ENCODE results near the gene TUBB3.
"Not testable (repeated sequence)": the region's sequence is repeated elsewhere in the genome, so short reads cannot be mapped to it uniquely, and the experiment has no call there.

The TUBB3 gene

DNA sequence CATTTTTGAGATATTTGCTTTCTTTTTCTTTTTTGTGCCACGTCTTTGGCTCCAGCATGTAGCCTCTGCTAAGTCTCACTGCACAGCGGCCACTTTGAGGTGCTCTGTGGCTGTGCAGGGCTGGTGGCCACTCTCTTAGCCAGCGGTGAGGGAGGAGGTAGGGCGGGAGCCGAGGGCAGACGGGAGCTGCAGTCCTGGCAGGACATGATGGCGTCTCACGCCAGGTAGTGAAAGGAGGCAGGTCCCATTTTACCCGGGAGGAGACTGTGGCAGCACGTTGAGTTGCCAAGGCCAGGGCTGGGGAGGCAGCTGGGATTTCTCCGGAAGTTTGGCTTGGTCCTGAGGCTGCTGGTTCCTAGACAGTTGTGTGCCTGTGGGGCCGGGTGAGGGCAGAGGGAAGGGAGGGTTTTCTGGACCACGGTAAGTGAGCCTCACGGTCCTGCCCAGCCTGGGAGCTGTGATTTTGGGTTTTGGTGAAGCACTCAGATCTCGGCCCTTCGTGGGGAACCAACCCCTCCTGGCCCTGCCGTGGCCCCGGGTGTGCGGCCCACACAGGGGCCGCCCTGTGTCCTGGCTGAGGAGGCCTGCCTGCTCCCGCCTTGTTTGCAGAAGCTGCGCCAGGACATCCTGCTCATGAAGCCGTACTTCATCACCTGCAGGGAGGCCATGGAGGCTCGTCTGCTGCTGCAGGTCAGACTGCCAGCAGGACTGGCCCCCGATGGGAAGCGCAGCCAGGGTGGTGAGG is 39.8 kb downstream of the TUBB3 start:
- DNase-seq = no peak

DNA sequence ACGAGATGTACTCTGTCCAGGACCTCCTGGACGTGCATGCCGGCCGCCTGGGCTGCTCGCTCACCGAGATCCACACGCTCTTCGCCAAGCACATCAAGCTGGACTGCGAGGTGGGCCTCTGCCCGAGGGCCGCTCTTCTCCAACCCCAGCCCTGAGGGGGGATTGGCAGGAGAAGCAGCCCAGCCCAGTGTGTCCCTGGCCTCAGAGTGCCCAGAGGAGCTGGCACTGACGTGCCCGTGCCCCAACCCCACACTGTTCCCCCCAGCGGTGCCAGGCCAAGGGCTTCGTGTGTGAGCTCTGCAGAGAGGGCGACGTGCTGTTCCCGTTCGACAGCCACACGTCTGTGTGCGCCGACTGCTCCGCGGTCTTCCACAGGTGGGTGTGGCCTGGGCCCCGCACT is 41.1 kb downstream of the TUBB3 start:
- DNase-seq = no peak

DNA sequence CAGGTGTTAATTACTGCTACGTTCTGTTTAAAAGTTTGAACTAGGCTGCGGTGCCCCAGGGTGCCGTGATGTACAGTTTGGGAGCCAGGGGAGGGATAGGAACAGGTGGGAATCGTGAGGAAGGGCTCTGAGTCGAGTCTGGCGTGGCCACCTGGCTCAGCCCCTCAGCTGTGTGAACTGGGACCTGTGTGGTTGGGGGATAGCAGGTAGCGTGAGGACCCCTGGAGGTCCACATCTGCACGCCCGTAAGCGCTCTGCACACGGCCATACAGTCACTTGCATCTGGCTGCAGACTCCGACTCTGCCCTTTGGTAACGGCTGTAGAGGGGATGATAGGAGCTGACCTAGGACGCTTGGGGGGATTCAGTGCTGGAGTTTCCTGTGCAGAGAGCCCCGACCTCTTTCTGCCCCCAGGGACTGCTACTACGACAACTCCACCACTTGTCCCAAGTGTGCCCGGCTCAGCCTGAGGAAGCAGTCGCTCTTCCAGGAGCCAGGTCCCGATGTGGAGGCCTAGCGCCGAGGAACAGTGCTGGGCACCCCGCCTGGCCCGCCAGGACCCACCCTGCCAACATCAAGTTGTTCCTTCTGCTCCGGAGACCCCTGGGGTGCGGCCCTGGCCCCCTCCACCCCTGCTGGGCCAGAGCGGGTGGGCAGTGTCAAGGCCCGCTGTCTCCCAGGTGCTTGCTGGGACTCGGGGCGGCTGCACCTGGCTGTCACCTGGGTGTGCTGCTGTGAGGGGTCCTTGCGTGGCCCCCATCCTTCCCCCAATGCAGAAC is 42.5 kb downstream of the TUBB3 start:
- DNase-seq = no peak

DNA sequence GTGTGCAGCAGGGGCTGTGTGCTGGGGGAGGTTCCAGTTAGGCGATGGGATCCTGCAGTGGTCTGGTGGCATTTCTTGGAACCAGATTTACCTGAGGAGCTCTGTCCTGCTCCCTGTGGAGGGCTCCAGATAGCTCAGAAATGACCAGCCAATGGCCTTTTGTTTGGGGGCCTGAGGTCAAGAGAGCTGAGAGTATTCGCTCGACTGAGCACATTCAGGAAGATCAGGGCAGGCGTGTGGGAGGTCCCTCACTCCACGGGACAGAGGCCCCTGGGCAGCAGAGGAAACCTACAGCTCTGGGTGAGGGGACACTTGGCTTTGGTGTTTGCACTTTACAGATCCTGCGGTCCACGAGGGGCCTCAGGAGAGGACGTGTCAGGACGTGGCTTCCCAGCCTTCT is 43.6 kb downstream of the TUBB3 start:
- no peak for DNase-seq

DNA sequence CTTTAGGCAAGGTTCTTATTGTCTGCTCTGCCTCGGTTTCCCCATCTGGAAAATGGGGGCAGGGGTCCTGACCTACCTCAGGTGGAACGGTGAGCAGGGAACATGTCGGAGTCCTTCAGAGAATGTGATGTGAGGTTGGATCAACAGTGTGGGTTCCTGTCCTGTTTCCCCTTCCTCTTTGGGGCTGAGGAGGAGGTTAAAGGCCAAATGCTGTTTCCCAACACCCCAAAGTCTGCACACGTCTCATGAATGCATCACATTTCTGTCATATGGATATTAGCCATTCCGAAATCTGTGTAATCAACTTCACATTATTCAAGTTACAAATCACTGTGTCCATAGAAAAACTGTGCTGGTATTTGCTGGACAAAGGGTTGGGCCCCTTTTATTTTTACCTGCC is 44.3 kb downstream of the TUBB3 start:
- DNase-seq = not testable (repeated sequence)

DNA sequence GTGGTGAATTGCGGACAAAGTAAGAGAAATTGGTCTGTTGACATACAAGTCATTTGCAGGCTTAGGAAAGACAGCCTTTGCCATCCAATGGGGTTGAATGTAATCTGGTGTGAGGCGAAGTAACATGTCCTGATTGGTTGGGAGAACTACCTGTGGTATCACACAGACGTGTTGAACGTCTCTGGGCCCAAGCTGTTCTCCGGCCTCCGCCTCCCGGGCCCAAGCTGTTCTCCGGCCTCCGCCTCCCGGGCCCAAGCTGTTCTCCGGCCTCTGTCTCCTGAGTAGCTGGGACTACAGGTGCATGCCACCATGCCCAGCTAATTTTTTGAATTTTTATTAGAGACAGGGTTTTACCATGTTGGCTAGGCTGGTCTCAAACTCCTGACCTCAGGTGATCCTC is 44.9 kb downstream of the TUBB3 start:
- not testable (repeated sequence) for DNase-seq

DNA sequence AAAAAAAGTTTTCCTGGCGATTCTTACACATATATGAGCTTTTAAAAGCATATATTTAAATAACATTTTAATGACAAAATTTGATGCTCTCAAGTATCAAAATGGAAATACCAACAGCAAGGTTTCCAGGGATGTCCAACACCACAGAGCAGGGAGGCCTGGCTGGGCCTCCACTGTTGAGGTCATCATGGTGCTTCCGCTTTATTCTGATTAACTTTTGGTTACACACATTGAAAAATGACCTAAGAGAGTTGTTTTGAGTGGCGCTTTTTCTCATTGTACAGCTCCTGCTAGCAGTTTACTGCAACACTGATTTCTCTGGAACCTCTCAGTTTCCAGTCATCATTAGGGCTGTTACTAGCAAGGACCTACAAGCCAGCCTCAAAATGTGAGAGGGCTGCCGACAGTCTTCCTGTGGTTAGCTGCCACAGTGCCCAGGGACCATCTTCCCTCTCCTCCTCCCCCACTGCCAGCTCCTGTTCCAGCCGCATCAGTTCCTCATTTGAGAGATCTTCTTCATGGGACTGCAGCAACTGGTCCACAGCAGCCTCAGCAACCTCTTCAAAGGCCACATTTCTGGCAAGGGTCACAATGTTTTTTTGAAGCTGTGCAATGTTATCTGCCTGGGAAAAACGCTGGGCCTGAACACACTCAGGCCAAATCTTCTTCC is 46.7 kb downstream of the TUBB3 start:
- DNase-seq = peak in 4 of 56 donors; percentile 2 to 29 (median 15)

DNA sequence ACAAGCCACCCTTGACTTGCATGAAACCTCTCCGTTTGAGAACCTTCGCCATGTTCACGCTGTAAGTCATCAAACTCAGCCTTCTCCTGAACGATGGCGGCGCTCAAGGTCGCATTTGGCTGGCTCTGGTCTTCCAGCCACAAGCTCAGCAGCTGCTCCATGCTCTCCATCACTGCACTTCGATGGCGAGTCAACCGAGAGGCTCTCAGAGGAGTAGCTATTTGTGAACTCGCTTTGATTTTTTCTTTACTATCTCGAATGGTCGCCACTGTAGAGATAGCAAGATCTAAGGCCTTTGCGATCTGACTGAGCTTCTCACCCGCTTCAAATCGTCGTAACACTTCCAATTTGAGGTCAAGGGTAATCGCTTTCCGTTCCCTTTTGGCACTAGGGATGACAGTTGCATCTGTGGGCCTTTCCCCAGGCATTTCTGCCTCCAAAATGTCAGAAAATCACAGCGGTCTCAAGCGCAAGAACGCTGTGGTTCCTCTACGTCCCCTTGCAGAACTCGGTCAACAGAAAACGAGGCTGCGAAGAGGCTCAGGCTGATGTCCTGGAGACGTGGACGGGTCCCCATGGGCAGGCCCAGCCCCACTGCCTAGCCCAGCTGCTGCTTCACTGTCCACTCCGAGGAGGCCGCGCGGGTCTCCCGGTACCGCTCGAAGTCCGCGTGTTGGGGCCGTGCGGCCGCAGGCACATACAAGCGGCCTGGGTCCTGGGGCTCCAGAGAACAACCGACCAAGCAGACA is 48.5 kb downstream of the TUBB3 start:
- DNase-seq = peak in 2 of 56 donors; percentile 51 to 54

DNA sequence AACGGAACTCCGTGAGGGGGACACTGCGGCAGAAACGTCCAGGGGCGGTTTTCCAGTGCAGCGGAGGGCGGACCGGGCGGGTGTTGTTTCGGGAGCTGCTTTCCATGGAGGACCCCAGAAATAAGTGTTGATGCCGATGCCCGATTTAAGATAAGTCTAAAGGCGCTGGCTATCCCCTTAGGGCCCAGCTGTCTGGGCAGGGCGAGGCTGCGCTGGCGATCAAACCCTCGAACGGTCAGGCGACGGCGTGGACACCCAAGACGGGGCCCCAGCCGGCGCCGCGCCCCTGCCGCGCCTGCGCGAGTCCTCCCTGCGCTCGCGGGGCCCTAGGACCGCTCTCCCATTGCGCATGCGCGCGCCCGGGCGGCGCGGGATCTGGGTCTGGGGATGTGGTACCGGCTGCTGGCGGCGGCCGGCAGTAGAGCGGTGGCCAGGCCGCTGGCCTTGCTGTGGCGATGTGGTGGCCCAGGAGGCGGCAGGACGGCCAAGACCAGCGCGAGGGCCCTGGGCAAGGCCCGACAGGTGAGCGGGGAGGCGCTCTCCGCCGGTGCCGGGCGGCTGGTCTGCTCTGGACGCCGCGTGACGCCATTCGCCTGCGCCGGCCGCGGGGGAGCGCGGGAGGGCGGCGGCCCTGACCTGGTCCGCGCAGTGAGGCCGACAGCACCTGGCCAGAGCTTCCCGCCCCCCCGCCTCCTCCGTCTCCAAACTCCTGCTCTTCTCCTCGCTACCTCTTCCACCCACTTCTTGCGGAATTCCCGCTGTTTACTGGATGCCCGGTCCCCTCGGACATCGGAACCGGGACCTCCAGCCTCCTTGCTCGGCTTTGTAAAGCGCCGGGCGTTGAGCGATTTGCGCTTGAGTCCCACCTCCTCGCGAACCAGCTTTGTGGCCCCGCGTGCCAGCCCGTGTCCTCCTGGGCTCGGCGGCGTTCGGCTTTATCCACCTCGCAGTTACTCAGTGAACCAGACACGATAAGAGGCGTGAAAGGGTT is 49.4 kb downstream of the TUBB3 start:
- peak; percentile 28 to 97 (median 84) for DNase-seq

DNA sequence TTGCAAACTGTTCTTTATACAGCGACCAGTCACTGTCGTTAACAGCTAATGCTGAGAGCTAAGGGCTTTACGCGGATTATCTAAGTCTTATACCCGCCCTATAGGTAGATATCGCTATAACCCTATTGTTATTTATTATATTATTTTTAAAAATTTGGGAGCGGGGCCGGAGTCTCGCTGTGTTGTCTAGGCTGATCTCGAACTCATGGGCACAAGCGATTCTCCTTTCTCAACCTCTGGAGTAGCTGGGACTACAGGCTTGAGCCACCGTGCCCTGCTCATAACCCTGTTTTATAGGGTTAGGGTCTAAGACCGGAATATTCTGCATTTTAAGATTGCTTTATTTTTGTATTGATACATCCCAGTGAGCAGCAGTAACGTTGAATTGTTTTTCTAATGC is 50.1 kb downstream of the TUBB3 start:
- no peak for DNase-seq

DNA sequence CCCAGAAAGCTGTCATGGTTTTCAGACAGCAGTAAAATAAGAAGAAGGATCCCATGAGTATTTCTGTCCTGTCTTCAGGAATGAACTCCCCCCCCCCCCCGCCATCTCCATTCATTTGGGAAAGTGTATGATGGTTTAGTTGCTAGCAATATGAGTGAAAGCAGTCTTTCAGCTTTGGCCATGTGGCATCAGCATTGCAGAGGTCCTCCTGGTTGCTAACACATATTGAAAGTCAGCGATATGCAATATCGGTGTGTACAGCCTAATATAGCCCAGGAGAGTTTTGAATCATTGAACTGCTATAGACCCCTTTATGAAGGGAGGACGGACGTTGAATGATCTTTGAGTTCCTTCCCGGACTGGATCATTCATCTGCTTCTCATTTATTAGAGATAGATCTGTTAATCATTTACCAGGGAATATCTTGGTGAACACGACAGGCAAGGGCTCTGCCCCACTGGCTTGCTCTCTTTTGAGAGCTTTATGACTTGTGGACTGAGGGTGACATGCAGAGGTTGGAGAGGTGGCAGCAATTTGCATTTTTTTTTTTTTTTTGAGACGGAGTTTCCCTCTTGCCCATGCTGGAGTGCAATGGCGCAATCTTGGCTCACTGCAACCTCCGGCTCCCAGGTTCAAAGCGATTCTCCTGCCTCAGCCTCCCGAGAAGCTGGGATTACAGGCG is 50.7 kb downstream of the TUBB3 start:
- no peak for DNase-seq

DNA sequence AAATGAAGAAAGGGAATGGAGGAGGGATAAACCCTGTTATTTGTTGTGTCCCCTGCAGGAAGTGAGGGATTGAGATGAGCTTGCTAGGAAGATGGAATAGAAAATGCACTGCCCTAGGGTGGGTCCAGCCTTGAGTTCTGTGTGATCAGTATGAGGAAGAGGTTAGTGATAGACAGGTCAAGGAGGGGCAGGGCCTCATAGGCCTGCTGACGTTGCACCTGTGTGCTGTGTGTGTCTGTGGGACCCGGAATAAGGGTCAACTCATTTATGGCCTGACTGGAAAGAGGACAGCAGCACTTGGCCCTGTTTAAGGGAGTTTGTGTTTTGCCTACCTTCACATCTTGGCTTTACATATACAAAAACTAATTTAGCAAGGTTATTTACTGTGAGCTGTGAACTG is 51.7 kb downstream of the TUBB3 start:
- no peak for DNase-seq

DNA sequence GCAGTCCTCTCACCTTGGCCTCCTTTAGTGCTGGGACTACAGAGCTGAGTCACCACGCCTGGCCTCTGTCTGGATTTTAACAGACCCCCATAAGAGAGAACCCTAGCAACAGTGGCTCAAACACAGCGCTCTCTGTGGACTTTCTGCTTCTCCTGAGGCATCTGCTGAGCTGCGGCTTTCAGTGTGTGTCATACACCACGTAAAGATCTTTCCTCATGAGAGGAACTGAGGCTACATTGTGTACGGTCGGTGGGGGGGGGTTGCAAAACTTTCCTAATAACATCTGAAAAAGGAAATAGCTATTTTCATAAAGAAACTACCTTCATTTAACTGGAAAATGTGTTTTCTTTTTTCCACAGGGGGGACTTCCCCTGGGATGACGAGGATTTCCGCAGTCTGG is 58.3 kb downstream of the TUBB3 start:
- no peak for DNase-seq

DNA sequence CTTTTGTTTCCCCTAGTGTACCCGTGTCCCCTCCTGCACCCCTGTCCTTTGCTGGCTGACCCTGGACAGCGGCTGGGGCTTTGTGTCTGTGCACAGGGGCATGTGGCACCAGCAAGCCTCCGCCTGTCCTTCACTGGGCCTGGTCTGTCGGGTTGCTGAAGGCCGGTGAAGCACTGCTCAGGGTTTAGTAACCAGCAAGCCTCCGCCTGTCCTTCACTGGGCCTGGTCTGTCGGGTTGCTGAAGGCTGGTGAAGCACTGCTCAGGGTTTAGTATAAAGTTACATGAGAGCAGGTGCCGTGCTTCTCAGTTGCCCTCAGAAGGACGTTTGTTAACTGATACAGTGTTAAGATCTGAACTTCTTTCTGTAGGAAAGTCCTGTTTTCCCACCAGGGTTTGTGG is 59.2 kb downstream of the TUBB3 start:
- DNase-seq = no peak

DNA sequence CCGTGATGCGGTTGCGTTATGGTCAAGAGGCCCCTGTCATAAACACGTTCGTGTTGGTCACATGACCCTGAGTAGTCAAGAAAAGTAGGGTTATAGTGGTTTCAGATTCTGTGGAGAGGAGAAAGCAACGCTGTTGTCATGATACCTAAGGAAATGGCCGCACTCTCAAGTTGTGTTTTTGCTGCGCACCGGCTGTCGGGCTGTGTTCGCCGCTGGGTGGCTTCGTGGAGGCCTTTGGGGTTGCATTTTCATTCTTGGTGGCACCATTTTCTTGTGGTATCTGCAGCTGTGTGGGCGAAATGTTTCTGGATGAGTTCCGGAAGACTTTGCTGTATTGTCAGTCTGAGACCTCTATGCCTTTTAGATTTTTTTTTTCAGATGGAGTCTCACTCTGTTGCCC is 60.4 kb downstream of the TUBB3 start:
- no peak for DNase-seq

DNA sequence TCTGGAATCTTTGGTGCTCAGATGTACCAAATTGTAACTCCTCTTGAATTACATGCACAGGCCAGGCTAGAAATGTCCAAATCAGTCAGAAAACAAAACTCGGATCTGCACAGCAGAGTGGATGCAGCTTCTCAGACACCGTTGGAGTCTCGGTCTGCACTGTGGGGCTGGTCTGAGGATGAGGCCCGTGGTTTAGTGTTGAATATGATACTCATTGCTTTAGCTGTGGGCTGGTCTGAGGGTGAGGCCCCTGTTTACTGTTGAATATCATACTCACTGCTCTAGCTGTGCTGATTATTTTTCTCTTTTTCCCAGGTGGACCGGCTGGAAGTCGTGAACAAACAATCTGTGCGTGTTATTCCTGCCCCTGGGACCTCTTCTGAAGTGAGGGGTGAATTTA is 61.1 kb downstream of the TUBB3 start:
- no peak for DNase-seq

DNA sequence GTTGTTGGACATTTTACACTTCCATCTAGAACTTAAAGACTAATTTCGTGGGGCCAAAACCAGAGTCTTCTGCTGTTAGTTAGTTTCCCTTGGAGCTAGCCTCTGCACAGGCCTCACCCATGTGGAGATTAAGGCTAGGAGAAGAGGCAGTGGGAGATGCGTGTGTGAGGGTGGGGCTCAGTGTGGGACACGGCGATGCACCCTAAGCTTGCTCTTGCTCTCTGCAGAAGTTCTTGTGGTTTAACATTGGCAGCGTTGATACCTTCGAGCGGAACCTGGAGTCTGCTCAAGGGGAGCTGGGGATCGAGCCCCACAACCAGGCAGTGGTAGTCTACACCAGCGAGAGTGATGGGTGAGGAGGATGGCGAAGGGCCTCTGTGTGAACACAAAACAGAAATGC is 62.1 kb downstream of the TUBB3 start:
- DNase-seq = no peak
